GM19438 (cell line): ENCODE data around the gene UGT1A1.

Experiments
- ATAC-seq: cut with Tn5 transposase; IDR thresholded peaks from one replicate; pipeline ENCODE4 v1.9.1; 2021; ENCODE audit warnings: low read depth; ENCODE audit not compliant: unreplicated experiment

The UGT1A1 gene

DNA sequence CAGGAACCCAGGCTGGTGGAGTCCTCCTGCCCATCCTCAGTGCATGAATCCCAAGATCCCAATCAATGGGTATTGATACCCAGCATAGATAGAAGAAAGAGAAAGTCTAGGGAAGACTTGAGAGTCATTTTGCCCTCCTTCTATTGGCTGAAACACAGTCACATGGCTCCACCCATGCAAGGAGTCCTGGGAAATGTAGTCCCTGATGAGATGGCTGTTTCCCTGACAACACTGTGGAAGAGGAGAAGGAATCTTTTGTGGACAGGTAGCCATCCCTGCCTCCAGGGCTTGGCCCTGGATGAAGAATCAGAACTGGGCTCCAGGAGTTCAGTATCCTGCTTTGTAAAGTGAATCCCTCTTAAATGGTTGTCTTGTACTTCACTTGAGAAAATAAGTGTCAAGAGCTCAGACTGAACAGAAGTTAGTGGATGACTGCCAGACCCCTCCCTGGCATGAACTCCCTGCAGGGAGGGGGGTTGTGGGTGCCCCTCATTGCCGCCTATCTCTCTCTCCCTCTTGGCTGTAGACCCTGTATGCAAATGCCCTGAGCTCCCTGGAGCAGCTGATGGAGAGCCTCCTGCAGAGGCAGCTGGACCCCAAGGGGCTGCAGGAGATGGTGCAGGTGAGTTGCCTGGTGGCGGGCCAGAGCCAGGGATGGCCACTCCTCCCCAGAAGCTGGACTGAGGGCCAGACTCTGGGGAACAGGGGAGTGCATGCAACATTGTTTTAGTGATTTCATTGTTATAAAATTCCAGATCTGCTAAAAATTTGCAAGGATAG lies 54.2 kb downstream of the UGT1A1 start:
- no peak for ATAC-seq

DNA sequence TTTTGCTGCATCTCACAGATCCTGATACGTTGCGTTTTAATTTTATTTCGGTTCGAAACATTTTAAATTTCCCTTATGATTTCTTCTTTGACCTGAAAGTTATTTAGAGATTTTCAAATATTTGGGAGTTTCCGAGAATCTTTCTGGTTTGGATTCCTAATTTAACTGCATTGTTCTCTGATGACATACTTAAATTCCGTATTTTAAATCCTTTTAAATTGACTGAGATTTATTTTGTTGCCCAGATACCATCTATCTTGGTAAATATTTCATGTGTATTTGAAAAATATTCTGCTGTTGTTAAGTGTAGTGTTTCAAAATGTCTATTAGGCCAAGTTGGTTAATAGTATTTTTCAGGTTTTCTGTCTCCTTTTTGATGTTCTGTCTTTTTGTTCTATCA lies 55.8 kb downstream of the UGT1A1 start:
- no peak for ATAC-seq

DNA sequence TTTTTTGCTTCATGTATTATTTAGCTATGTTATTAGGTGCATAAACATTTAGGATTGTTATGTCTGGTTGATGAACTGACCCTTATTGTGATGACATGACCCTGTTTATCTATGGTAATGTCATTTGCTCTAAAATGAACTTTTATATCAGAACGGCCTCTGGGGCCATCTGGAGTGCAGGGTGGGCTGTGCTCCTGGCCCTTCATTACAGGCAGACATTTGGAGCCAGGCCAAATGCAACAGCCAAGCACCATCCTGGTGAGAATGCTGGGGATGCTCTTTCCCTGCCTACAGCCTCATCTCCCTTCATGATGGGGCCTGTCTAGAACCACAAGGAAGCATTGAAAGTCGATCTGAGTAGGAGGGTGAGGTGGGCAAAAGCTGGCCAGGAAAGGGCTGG lies 56.3 kb downstream of the UGT1A1 start:
- ATAC-seq, result no peak

DNA sequence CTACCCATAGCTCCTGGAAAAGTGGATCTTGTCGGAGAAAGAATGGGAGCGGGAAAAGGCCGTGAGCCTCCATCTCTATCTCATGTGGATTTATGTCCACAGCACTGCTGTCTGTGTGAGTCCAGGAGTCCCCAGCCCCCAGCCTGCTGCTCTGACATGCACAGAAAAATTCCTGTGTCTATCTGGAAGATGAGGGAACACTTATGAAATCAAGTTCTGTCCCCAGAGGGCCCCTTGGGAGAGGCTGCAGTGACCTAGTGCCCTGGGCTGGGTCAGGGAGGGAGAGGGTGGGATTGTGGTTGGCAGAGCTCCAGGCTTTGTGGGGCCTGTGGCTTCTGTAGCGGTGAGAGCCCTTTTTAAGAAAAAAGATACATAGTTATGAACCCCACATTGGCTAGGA lies 56.7 kb downstream of the UGT1A1 start:
- no peak for ATAC-seq

DNA sequence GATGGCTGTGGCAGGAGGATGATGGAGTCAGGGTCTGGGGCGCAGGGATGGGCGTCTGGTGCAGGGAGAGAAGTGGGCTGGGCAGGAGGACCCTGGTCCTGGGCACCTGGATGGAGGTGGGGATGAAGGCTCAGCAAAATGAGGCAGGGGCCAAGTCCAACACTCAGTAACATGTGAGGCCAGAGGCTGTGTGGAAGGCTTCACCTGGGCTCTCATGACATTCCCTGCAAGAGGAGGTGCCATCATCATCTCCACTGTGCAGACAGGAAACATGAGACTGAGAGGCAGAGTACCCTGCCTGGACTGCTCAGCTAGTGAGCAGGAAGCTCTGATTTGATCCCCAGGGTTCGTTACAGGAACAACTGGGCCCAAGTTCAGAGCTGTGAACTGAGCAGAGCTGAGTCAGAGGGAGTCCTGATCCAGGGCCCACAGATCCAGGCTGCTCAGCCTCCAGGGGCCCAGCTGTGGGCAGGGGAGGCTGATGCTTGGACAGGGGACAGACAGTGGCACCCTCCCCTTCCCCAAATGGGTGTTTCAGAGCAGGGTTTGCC lies 57.4 kb downstream of the UGT1A1 start:
- ATAC-seq, result no peak

DNA sequence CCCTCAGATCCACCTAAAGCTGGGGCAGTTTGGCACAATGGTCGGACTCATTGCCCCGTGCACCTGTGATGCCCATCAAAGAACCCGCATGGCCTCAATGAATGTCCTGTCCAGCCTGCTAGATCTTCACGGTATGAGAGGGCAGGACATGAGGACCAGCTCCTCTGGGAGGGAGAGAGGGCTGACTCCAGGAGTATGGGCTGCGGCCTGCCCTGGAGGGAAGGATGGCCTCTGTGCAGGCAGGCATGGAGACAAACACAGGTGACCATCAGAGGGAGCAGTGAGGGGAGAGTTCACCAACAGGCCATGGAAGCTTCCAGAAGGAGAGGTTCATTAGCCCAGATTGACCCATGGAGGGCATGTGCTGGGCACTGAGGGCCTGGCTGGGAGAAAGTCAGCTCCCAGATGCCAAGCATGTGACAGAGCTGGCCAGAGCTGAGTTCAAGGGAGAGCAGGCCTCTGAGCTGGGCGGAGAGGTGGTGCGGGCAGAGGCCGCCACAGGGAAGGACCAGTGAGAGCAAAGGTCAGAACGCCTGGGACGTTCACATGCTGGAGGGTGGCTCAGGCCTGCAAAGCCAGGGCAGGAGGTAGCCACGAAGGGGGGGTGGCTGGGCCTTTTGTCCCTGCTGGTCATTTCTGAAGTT lies 58.0 kb downstream of the UGT1A1 start:
- ATAC-seq, result no peak

DNA sequence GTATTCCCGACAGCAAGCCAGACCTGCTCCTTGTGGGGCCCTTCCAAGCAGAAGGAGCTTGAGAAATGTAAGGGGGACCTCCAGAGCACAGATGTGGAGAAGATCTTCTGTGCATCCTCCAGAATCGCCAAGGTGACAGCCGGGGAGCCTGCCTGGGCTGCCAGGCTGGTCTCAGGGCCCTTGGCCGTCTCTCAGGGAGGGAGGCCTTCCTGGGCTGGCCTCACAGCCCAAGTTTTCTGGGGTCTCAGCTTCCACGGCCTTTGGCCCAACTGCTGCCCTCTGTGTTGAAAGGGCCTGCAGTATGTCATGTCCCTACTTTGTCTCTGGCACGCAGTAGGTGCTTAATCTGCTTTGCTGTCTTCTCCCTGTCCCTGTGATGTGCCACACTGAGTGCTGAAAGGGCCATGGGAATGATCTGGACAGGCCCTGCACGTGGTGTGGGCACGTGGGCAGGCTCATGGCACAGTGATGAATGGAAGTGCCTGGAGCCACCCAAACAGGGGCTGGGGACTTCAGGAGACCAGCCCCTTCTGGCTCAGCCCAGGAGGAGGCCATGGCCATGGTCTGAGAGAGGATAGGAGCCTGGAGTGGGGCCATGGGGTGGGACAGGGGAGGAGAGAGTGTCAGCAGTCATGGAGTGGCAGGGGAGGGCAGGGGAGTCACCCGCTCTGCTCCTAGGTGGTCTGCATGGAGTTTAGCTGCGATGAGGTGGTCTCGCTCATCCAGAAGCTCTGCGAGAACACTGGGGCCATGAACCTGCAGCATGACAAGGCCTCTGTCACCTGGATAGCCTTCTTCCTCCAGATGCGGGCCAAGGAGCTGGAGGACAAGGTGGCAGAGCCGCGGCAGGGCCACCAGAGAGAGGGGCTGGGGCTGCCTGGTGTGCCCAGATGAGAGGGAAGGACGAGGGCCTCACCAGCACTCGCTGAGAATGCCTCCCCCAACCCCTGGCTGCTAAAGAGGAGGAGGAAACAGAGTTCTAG lies 58.9 kb downstream of the UGT1A1 start:
- no peak for ATAC-seq

DNA sequence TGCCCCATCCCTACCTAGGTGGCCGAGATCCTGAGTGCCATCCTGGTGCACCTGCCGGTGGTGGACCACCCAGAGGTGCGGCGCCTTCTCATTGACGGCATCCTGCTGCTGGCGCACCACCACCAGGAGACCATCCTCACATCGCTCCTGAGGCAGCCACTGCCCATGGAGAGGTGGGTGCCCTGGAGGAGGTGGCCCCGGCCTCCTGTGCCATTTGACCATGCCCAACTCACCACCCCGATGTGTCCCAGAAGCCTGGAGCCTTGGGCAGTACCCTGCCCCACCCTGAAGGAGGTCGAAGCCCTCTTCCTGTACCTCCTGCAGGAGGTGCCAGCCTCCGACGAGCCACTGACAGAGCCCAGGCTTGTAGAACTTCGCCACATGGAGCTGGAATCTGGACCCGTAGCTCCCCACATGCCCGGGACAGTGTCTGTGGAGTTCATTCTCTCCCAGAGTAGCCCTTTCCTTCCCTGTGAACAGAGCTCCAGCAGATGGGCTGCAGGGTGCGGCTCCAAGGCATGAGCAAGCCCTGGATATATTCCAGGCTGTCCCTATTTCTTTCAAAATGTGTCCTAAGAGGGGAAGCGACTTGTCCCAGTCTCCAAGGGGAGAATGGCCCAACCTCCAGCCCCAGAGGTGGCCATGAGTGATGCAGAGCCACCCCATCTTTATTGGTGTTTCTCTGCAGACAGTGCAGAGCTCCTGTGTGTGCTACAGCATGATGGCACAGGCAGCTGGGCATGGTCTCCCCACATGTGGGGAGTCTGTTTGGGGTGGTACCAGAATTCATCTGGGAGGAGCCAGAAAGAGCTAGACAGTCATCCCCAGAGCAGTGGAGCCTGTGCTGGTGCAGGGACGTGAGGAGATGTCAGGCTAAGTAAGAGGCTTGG lies 60.1 kb downstream of the UGT1A1 start:
- ATAC-seq, result no peak

DNA sequence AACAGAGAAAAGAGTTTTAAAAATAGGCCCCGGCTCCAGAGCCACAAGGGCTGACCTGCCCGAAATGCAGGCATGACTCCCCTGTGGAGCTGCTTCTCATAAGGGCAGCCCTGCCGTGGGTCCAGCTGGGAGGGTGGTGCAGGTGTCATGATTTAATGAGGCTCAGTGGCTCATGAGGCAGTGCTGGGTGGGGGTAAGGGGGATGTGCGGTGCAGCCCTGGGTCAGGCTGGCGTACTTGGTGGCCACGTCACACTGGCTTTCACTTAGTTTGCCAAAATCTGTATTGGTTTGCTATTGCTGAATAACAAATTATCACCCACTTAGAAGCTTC lies 60.7 kb downstream of the UGT1A1 start:
- no peak for ATAC-seq

DNA sequence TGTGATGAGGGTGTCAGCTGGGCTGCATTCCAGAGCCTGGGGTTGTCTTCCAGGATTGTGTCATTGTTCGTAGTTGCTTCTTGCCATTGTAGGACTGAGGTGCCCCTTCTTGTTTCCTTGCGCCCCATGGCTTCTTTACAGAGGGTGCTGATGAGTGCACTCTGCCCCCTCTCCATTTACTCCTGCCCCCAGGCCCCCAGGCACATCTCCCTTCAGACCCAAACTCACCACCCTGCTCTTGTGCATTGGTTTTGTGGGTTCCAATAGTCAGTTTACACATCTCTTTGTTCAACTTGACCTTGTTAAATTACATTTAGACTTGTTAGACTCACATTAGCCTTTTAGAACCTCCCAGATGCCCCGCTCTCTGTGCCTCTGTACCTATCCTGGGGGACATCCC lies 61.1 kb downstream of the UGT1A1 start:
- no peak for ATAC-seq

DNA sequence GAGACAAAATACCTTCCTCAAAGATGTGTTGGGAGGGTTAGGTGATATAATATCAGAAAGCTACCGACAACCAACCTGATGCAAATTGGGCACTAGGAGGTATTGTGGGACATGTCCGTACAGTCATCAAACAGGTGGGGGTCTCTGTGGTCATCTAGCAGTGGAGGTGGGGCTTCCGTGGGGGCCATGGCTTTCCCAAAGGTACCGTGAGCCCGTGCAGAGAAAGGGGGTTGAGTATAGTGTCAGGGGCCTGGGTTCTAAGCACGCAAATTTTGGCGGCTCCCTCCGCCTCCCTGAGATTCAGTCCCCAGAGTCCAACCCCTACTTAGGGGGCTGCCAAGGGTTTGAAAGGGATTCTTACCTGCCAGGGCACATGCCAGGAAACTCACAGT lies 61.6 kb downstream of the UGT1A1 start:
- ATAC-seq, result no peak

DNA sequence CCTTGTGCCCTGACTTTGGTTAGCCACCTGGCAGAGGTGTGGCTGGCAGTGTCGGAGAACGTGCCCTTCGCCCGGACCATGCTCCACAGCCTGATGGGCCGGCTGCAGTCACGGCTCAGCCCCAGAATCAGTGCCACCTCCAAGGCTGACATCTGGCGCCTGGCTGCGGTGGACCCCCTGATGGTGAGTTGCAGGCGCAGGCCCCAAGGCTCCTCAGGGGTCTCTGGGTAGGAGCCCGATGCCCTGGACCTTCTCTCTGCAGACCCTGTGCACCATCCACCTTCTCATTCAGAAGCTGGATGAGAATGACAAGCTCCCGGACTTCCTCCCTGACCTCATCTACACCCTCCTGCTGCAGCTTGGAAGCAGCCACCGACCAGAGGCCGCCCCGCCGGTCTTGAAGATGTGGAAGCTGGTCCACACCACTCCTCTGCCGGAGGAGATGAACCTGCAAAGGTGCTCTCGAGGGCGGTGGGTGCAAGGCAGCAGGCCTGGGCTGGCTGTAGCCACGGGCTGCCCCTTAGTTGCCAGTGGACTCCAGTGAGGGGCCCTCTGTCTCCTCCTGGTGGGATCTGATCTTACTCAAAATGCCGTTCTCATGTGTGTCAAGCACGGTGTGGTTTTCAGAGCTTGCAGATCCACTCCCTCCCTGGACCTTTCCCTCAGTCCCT lies 62.2 kb downstream of the UGT1A1 start:
- ATAC-seq, result no peak
